ENCODE measurements around the gene ABHD2.

DNA sequence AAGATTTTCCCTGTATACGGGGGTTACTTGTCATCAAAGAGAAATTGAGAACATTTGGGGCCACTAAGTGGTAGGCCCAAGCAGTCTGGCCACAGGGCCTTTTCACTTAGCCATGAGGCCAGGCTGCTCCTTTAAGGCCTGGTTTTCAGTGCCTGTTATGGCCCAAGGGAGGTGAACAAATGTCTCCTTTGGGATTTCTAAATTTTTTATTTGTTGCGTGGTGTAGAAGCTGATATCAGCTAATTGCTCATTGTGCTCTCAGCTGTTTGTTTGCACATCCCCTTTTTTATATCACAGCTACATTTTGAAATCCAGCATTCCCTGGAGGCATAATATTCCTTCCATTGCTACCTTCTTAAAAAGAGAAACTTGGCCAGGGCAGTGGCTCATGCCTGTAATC is 84.7 kb downstream of the ABHD2 start:
- TF ChIP-seq, protein P1, sequence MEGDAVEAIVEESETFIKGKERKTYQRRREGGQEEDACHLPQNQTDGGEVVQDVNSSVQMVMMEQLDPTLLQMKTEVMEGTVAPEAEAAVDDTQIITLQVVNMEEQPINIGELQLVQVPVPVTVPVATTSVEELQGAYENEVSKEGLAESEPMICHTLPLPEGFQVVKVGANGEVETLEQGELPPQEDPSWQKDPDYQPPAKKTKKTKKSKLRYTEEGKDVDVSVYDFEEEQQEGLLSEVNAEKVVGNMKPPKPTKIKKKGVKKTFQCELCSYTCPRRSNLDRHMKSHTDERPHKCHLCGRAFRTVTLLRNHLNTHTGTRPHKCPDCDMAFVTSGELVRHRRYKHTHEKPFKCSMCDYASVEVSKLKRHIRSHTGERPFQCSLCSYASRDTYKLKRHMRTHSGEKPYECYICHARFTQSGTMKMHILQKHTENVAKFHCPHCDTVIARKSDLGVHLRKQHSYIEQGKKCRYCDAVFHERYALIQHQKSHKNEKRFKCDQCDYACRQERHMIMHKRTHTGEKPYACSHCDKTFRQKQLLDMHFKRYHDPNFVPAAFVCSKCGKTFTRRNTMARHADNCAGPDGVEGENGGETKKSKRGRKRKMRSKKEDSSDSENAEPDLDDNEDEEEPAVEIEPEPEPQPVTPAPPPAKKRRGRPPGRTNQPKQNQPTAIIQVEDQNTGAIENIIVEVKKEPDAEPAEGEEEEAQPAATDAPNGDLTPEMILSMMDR (IDR thresholded peaks at IDR 0.05; ENCODE audit: low read depth, low read length): no peak
- TF ChIP-seq, protein P2, sequence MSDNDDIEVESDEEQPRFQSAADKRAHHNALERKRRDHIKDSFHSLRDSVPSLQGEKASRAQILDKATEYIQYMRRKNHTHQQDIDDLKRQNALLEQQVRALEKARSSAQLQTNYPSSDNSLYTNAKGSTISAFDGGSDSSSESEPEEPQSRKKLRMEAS (IDR thresholded peaks at IDR 0.05; ENCODE audit: low read depth, low read length): no peak
